NT2/D1 (cell line): ENCODE results near the gene CNKSR3.

Source experiments
- SUZ12 ChIP-seq: IDR thresholded peaks from 2 replicates; pipeline ENCODE4 v1.6.1; 2011; ENCODE audit not compliant: insufficient read length, insufficient read depth; ENCODE audit errors: extremely low read depth
- YY1 ChIP-seq: IDR thresholded peaks from 2 replicates; pipeline ENCODE4 v1.6.1; 2011; ENCODE audit not compliant: insufficient read length, insufficient read depth
- ZNF274 ChIP-seq: IDR thresholded peaks from 2 replicates; pipeline ENCODE4 v1.6.1; 2011; ENCODE audit warnings: mild to moderate bottlenecking, low read depth, low read length

DNA sequence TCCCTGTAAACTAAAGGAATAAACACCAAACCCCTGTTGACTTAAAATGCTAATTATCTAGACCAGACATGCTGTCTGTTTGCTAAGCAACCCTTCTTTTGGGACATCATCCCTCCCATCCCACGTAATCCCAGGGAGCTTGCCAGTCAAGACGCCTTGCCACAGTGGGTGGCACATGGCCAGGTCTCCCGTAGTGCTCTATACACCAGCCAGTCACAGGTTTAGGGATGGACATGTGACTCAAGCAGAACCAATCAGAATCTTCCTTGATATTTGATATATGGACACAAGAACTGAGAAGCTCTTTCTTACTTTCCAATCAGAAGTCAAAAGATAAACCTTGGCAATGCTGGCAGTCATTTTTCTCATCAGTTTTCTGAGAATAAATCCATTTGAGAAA, 60.0 kb downstream of the CNKSR3 start:
- TF ChIP-seq ZNF274 (no peak), YY1 (no peak), SUZ12 (no peak)
